ENCODE results near the gene EPB41L4A. TPM values are rescaled to one million over a fixed set of nuclear protein-coding genes. Genes with fewer than 3 reads are reported as not detected.

Gene EPB41L4A
- total and polyA plus RNA-seq, 2 donors (not counting 3 experiments of a cell fraction or from before 2014, with no cell fraction given): 6.0 to 17.9 TPM

- intact Hi-C loops (cut with micrococcal nuclease): no loop called here
Measured at GRCh38 chr5:112192072-112192471, 227.0 kb downstream of the EPB41L4A start.

More at GRCh38 chr5:112192072-112192471, 227.0 kb downstream of the EPB41L4A start:
- H3K79me2 ChIP-seq (ENCODE audit: control insufficient read depth, insufficient read depth, low read length): no peaks in the 10 kb centered on the region
- no peak for TF ChIP-seq MAX (IDR thresholded peaks at IDR 0.05; ENCODE audit: insufficient read depth, insufficient read length)
- TF ChIP-seq JUN (IDR thresholded peaks at IDR 0.05; ENCODE audit: borderline replicate concordance, insufficient read depth, insufficient read length, low read depth): no peak
- no peak for TF ChIP-seq POLR2AphosphoS5 (IDR thresholded peaks at IDR 0.05; ENCODE audit: insufficient read depth, low read depth, low read length)
- no peak for TF ChIP-seq EZH2 (IDR thresholded peaks at IDR 0.05; ENCODE audit: borderline replicate concordance, low read depth, low read length, severe bottlenecking)
- no peak for TF ChIP-seq GATA2 (IDR thresholded peaks at IDR 0.05; ENCODE audit: insufficient read depth, insufficient read length, low read depth, low read length)
- TF ChIP-seq FOS (IDR thresholded peaks at IDR 0.05; ENCODE audit: borderline replicate concordance, insufficient read depth, low read length): no peak
- TF ChIP-seq POLR2A (IDR thresholded peaks at IDR 0.05; ENCODE audit: low read depth, low read length): no peak
- TF ChIP-seq MYC (IDR thresholded peaks at IDR 0.05; ENCODE audit: low read depth, low read length): no peak
- TF ChIP-seq CTCF (IDR thresholded peaks at IDR 0.05; ENCODE audit: extremely low read depth in 1 of 2, insufficient read depth in 1 of 2, low read depth in 1 of 2, low read length in 2 of 2): no peak
- H3K27me3 ChIP-seq (ENCODE audit: control insufficient read depth in 2 of 2, insufficient read depth in 2 of 2, low read length in 2 of 2): no peaks in the 10 kb centered on the region
- dilution Hi-C loops (cut with MboI; ENCODE audit: extremely low pct_ligation_motif_present, low sequenced_read_pairs): no loop called here
- BruUV-seq (replicated peaks): no TSS peak
- FAIRE-seq (no peak), DNase-seq (ENCODE audit: low read depth, low spot score) (no peak)
- no peak overlapping the region for H3K9ac ChIP-seq (replicated peaks; ENCODE audit: extremely low read depth, insufficient read depth, low read length)
- no peaks in the 10 kb centered on the region for H3K9me1 ChIP-seq (replicated peaks; ENCODE audit: control insufficient read depth, extremely low read depth, insufficient read depth, low read length)
- H3K27ac ChIP-seq (ENCODE audit: insufficient read depth, low read depth, low read length): no peak overlapping the region
- no peak overlapping the region for H2AFZ ChIP-seq (ENCODE audit: low read depth, low read length)
- no peaks in the 10 kb centered on the region for H3K4me1 ChIP-seq (ENCODE audit: control insufficient read depth, extremely low read depth, insufficient read depth, low read length)
- POLR2A ChIA-PET: no interaction called here
- peaks cover 0 to 3% of the 10 kb centered on the region in 2 experiments for H3K36me3 ChIP-seq (ENCODE audit: control insufficient read depth in 2 of 2, extremely low read depth in 1 of 2, insufficient read depth in 2 of 2, low read length in 2 of 2)
- CTCF ChIA-PET: no interaction called here
- no peaks in the 10 kb centered on the region for H4K20me1 ChIP-seq (replicated peaks; ENCODE audit: control insufficient read depth, extremely low read depth, insufficient read depth, low read length)
- no peak overlapping the region for H3K4me3 ChIP-seq (replicated peaks in 1 of 3; ENCODE audit: insufficient read depth in 1 of 3, low read depth in 1 of 3, low read length in 3 of 3)
- no peaks in the 10 kb centered on the region for H3K9me3 ChIP-seq (replicated peaks; ENCODE audit: control insufficient read depth, insufficient read depth, low read length)
- H3K4me2 ChIP-seq (ENCODE audit: insufficient read depth, low read length): no peak overlapping the region
